ENCODE results near the gene PPA1.

DNA sequence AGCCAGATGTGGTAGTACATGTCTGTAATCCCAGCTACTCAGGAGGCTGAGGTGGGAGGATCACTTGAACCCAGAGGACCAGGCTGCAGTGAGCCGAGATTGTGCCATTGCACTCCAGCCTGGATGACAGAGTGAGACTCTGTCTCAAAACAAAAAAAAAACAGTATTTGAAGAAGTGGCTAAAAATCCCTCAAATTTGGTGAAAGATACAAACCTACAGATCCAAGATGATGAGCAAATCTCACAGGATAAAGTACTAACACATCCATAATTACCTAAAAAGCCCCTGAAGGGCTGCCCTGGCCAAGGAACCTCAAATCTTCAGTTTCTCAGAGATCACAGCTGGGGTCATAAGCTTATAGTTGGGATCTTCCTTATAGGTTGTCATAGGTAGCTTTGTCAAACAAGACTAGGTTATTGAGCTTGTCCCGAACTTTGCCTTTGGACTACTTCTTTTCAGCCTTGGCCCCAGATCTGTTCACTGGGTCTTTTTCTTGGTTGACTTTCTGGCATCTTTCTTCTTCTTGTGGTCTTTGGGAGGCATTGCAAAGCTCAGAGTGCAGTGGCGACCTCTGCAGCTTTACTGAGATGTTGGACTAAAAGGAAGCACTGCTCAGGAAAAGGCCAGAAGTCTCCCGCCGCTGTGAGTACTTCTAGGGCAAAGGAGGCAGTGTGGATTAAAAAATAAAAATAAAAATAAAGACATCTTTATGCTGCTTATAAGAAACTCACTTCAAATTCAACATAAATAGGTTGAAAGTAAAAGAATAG is 34.3 kb downstream of the PPA1 start:
- TF ChIP-seq, protein P1, sequence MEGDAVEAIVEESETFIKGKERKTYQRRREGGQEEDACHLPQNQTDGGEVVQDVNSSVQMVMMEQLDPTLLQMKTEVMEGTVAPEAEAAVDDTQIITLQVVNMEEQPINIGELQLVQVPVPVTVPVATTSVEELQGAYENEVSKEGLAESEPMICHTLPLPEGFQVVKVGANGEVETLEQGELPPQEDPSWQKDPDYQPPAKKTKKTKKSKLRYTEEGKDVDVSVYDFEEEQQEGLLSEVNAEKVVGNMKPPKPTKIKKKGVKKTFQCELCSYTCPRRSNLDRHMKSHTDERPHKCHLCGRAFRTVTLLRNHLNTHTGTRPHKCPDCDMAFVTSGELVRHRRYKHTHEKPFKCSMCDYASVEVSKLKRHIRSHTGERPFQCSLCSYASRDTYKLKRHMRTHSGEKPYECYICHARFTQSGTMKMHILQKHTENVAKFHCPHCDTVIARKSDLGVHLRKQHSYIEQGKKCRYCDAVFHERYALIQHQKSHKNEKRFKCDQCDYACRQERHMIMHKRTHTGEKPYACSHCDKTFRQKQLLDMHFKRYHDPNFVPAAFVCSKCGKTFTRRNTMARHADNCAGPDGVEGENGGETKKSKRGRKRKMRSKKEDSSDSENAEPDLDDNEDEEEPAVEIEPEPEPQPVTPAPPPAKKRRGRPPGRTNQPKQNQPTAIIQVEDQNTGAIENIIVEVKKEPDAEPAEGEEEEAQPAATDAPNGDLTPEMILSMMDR (IDR thresholded peaks at IDR 0.05), result no peak
- TF ChIP-seq POLR2A (IDR thresholded peaks at IDR 0.05) (no peak), EP300 (IDR thresholded peaks at IDR 0.05) (no peak)
